SJSA1 (cell line): Measurements from ENCODE around the gene VCY1B. TPM values are rescaled to one million over a fixed set of nuclear protein-coding genes. Genes with fewer than 3 reads are reported as not detected.
"Not testable (repeated sequence)": the region's sequence is repeated elsewhere in the genome, so short reads cannot be mapped to it uniquely, and the experiment has no call there.

ENCODE experiments used
- DNase-seq, 2 experiments: peaks; one replicate each; pipeline ENCODE4 v3.0.0-alpha.2; 2015 to 2020; ENCODE audit warnings: low spot score in 2 of 2, low read depth in 1 of 2
- H3K27ac ChIP-seq: fragments of 250-450 bp; sonication (Bioruptor Pico); 2 replicates; pipeline ENCODE4 v1.5.1; 2020; ENCODE audit warnings: mild to moderate bottlenecking, moderate library complexity
- H3K27me3 ChIP-seq: fragments of 250-450 bp; sonication (Bioruptor Pico); replicated peaks from 2 replicates; pipeline ENCODE4 v1.5.1; 2020; ENCODE audit warnings: mild to moderate bottlenecking, moderate library complexity
- H3K36me3 ChIP-seq: fragments of 250-450 bp; sonication (Bioruptor Pico); 2 replicates; pipeline ENCODE4 v1.5.1; 2020; ENCODE audit warnings: mild to moderate bottlenecking
- H3K4me1 ChIP-seq: fragments of 250-450 bp; sonication (Bioruptor Pico); replicated peaks from 2 replicates; pipeline ENCODE4 v1.6.1; 2021; ENCODE audit warnings: mild to moderate bottlenecking
- H3K4me3 ChIP-seq: fragments of 250-450 bp; sonication (Bioruptor Pico); 2 replicates; pipeline ENCODE4 v1.5.1; 2020; ENCODE audit warnings: mild to moderate bottlenecking
- H3K9me3 ChIP-seq: fragments of 250-450 bp; sonication (Bioruptor Pico); replicated peaks from 2 replicates; pipeline ENCODE4 v1.5.1; 2020; ENCODE audit warnings: mild to moderate bottlenecking
- total RNA-seq: library from RNA; depleted of rRNA; stranded (reverse); fragments of >200 nt; shearing (Covaris generic); gene quantifications from 2 replicates; pipeline ENCODE4 v1.2.3, GENCODE V29; 2014; rRNA removed

Gene VCY1B
- total RNA-seq: not detected in 2 replicates

GRCh38 chrY:14055927-14056326 is at the start of gene VCY1B:
Gene VCY1B (plus strand): TSS chrY:14056227. CDS start chrY:14056290, 63 bp downstream.
- not testable (repeated sequence) for H3K9me3 ChIP-seq, H3K27me3 ChIP-seq, H3K36me3 ChIP-seq, DNase-seq, H3K27ac ChIP-seq, H3K4me1 ChIP-seq, H3K4me3 ChIP-seq

- not testable (repeated sequence) for DNase-seq, H3K4me3 ChIP-seq, H3K4me1 ChIP-seq, H3K27me3 ChIP-seq, H3K27ac ChIP-seq, H3K36me3 ChIP-seq, H3K9me3 ChIP-seq
These were observed 44.1 kb upstream of the VCY1B start for GRCh38 chrY:14011916-14012315.

GRCh38 chrY:14030395-14030794 is 25.6 kb upstream of the VCY1B start:
- H3K4me1 ChIP-seq: not testable (repeated sequence)

GRCh38 chrY:14085877-14086276 is 29.9 kb downstream of the VCY1B start:
- Histone ChIP-seq H3K36me3 (no peaks in the 10 kb centered on the region), H3K4me3 (no peak overlapping the region), H3K27ac (no peak overlapping the region), H3K27me3 (no peaks in the 10 kb centered on the region), H3K4me1 (no peaks in the 10 kb centered on the region), H3K9me3 (no peaks in the 10 kb centered on the region)
- DNase-seq: no peak

More at GRCh38 chrY:14030395-14030794, 25.6 kb upstream of the VCY1B start:
- DNase-seq, H3K9me3 ChIP-seq, H3K4me3 ChIP-seq, H3K27ac ChIP-seq, H3K36me3 ChIP-seq, H3K27me3 ChIP-seq: not testable (repeated sequence)

Other genes starting within 250 kb of the VCY1B start
- not detected in 2 replicates for gene VCY, start 69.8 kb upstream of the VCY1B start, total RNA-seq